NB4 (cell line): ENCODE measurements around the gene LAD1.

Experiments
- CTCF ChIP-seq: IDR thresholded peaks from one replicate; pipeline ENCODE4 v1.5.1; 2012; ENCODE audit warnings: low read depth, low read length
- MAX ChIP-seq: IDR thresholded peaks from 2 replicates; pipeline ENCODE4 v1.6.1; 2011; ENCODE audit warnings: low read depth, low read length
- MYC ChIP-seq: IDR thresholded peaks from 2 replicates; pipeline ENCODE4 v1.6.1; 2011; ENCODE audit warnings: low read depth, low read length
- POLR2A ChIP-seq: IDR thresholded peaks from 2 replicates; pipeline ENCODE4 v1.6.1; 2011; ENCODE audit warnings: mild to moderate bottlenecking; ENCODE audit not compliant: insufficient read length; ENCODE audit errors: extremely low read depth

- TF ChIP-seq CTCF = no peak
- TF ChIP-seq POLR2A = no peak
- TF ChIP-seq MYC = no peak
- TF ChIP-seq MAX = no peak
Measured at GRCh38 chr1:201427963-201428362, 28.8 kb upstream of the LAD1 start.
